Measurements from ENCODE around the gene NEURL1B. TPM values are rescaled to one million over a fixed set of nuclear protein-coding genes. Genes with fewer than 3 reads are reported as not detected.

Gene NEURL1B
- total and polyA plus RNA-seq, 12 donors = 14.4 to 45.8 (median 21.6) TPM

DNA sequence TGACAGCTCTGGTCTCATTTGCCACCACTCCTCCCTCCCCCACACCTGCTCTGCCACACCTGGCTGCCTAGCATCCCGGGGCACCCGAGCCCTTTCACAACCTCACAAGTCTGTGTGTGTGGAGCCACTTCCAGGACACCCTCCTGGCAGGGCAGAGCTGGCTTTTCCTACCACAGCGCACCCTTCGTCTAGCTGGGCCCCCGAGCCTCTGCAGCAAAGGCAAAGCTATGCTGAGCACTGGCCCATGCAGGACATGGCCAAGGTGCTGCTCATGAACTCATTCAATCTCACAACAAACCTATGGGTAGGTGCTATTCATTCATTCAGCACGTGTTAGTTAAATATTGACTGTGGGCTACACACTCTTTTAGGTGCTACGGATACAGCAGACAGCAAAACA lies 86.5 kb downstream of the NEURL1B start:
- no peak for DNase-seq
- Histone ChIP-seq H3K27ac (no peak overlapping the region), H3K36me3 (no peaks in the 10 kb centered on the region), H3K4me1 (peaks cover 5 to 15% (median 7%) of the 10 kb centered on the region in 9 donors), H3K27me3 (no peaks in the 10 kb centered on the region), H3K4me3 (no peak overlapping the region), H3K9me3 (no peaks in the 10 kb centered on the region)
- TF ChIP-seq, protein P1, sequence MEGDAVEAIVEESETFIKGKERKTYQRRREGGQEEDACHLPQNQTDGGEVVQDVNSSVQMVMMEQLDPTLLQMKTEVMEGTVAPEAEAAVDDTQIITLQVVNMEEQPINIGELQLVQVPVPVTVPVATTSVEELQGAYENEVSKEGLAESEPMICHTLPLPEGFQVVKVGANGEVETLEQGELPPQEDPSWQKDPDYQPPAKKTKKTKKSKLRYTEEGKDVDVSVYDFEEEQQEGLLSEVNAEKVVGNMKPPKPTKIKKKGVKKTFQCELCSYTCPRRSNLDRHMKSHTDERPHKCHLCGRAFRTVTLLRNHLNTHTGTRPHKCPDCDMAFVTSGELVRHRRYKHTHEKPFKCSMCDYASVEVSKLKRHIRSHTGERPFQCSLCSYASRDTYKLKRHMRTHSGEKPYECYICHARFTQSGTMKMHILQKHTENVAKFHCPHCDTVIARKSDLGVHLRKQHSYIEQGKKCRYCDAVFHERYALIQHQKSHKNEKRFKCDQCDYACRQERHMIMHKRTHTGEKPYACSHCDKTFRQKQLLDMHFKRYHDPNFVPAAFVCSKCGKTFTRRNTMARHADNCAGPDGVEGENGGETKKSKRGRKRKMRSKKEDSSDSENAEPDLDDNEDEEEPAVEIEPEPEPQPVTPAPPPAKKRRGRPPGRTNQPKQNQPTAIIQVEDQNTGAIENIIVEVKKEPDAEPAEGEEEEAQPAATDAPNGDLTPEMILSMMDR (IDR thresholded peaks at IDR 0.05) = no peak
- 88 to 95% methylated on average over 7 of the region's 7 CpGs for WGBS, 2 donors
- intact Hi-C loops (cut with DNase I) = no loop called here
- no peak for ATAC-seq

DNA sequence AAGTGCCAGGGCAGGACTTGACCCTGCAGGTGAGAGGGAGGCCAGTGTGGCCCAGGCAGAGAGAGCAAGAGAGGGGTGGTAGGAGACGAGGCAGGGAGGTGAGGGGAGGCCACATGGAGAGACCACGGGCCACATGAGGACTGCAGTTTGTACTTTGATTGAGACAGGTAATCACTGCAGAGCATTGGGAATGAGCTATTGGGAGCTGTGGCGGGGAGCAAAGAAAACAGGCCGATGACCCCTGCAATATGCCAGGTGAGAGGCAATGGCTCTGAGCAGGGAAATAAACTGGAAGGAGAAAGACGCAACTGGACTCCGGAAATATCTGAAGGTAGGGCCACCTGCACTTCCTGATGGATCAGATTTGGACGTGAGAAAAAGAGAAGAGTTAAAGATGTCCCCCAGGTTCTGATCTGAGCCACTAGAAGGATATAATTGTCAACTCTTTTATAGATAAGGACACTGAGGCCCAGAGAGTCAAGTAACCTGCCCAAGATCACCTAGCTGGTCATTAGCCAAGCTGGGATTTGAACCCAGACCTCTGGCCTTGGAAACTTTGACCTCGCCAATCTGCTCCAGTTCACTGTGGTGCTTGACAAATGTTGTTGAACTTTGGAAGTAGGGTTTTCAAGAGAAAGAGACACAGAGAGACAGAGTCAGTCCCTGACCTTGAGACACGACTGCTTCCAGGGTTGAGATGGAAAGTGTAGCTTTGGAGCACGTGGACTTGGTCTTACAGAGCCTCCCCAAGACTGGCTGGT lies 87.6 kb downstream of the NEURL1B start:
- H3K27ac ChIP-seq = no peak overlapping the region
- DNase-seq (no peak), ATAC-seq (no peak)
- no peaks in the 10 kb centered on the region for H3K36me3 ChIP-seq
- H3K4me3 ChIP-seq = no peak overlapping the region
- H3K27me3 ChIP-seq = no peaks in the 10 kb centered on the region
- no peaks in the 10 kb centered on the region for H3K9me3 ChIP-seq
- TF ChIP-seq, protein P1 (IDR thresholded peaks at IDR 0.05) = no peak
- peaks cover 15 to 23% (median 16%) of the 10 kb centered on the region in 9 donors for H3K4me1 ChIP-seq
- WGBS, 2 donors = 84 to 90% methylated on average over 10 of the region's 10 CpGs
- intact Hi-C loops (cut with DNase I) = no loop called here

DNA sequence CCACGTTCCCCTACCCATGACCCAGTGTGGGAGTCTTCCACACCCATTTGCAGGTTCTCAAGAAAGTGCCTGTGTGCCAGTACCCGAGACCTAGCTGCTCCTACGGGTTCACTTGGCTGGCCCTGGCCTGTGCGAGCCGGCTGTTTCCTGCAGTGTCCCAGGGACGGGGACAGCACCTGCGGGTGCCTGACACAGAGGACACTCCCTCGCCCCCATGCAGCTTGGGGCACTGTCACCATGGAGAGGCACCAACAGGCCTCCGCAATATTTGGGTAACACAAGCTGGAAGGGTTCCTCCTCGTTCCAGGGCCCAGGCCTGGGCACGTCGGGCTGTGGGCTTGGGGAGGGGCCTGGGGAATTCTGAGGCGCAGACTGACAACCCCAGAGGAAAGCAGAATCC lies 88.5 kb downstream of the NEURL1B start:
- 91 to 95% methylated on average over 13 of the region's 13 CpGs for WGBS, 2 donors
- H3K36me3 ChIP-seq = no peaks in the 10 kb centered on the region
- no peak overlapping the region for H3K4me3 ChIP-seq
- ATAC-seq (no peak), DNase-seq (no peak)
- TF ChIP-seq, protein P1 (IDR thresholded peaks at IDR 0.05) = no peak
- no peaks in the 10 kb centered on the region for H3K27me3 ChIP-seq
- no peaks in the 10 kb centered on the region for H3K9me3 ChIP-seq
- intact Hi-C loops (cut with DNase I) = no loop called here
- peaks cover 18 to 33% (median 26%) of the 10 kb centered on the region in 9 donors for H3K4me1 ChIP-seq
- H3K27ac ChIP-seq = no peak overlapping the region

DNA sequence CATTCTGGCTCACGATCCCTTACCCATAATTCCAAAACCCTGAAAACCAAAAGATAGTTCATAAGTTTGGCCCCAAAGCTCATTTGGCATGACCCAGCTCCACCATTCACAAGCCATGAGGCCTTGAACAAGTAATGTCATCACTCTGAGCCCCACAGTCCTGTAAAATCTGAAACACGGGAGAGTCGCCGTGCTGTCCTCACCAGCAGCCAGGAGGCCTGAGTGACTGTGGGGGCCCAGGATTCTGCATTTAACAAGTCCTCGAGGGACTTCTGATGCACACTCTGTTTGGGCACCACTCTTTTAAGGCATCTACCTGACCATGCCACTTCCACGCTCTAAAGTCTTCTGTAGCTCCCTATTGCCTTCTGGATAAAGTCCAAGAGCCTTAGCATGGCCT lies 89.2 kb downstream of the NEURL1B start:
- Histone ChIP-seq H3K9me3 (no peaks in the 10 kb centered on the region), H3K27ac (no peak overlapping the region), H3K4me1 (peaks cover 18 to 35% (median 27%) of the 10 kb centered on the region in 9 donors), H3K36me3 (no peaks in the 10 kb centered on the region), H3K27me3 (no peaks in the 10 kb centered on the region), H3K4me3 (no peak overlapping the region)
- intact Hi-C loops (cut with DNase I) = loop anchor here in 2 of 10 donors (5.0 kb wide), 1 partner anchor 37 kb away; no protein-coding TSS in a partner anchor
- 96 to 98% methylated on average over 6 of the region's 6 CpGs for WGBS, 2 donors
- DNase-seq = no peak
- TF ChIP-seq, protein P1 (IDR thresholded peaks at IDR 0.05) = no peak
- ATAC-seq = no peak
